ENCODE results near the gene COBL. TPM values are rescaled to one million over a fixed set of nuclear protein-coding genes. Genes with fewer than 3 reads are reported as not detected.

The COBL gene
- total and polyA plus RNA-seq, 2 of the 4 experiments (the other 2 are of a cell fraction): under 0.01 TPM; not detected in 1

GRCh38 chr7:51318001-51318400 lies 1.4 kb upstream of the COBL start:
- no peak overlapping the region for H3K18ac ChIP-seq (ENCODE audit: low read depth, low read length)
- ATAC-seq (ENCODE audit: low read depth) (no peak), DNase-seq (no peak)
- TF ChIP-seq BHLHE40 (IDR thresholded peaks at IDR 0.05; ENCODE audit: low read depth, low read length) (no peak), CEBPB (IDR thresholded peaks at IDR 0.05; ENCODE audit: low read depth, low read length) (no peak), USF2 (IDR thresholded peaks at IDR 0.05; ENCODE audit: low read depth, low read length) (no peak), CTCF (conservative IDR thresholded peaks at IDR 0.05; ENCODE audit: low read depth, low read length) (no peak), SMC3 (IDR thresholded peaks at IDR 0.05; ENCODE audit: low read depth, low read length) (no peak), ELK1 (IDR thresholded peaks at IDR 0.05; ENCODE audit: borderline replicate concordance, low read depth, low read length) (no peak), FOS (IDR thresholded peaks at IDR 0.05; ENCODE audit: low read depth, low read length) (no peak), MXI1 (IDR thresholded peaks at IDR 0.05; ENCODE audit: borderline replicate concordance, low read depth, low read length) (no peak), MAFK (IDR thresholded peaks at IDR 0.05; ENCODE audit: low read depth, low read length) (no peak), MAZ (IDR thresholded peaks at IDR 0.05; ENCODE audit: borderline replicate concordance, low read depth, low read length) (no peak), POLR2A (IDR thresholded peaks at IDR 0.05; ENCODE audit: low read depth, low read length) (no peak), RFX5 (IDR thresholded peaks at IDR 0.05; ENCODE audit: low read depth, low read length) (no peak)
- no peaks in the 10 kb centered on the region for H3K36me3 ChIP-seq (ENCODE audit: control insufficient read depth, insufficient read depth, low read length)
- ChIA-PET POLR2A (ENCODE audit: unreplicated experiment) (no interaction called here), CTCF (interaction anchor here (1.0 kb wide), 1 partner anchor 112 kb away, joined by 3 read pairs; no protein-coding TSS in a partner anchor)
- H3K4ac ChIP-seq (ENCODE audit: low read depth, low read length): no peak overlapping the region
- BruUV-seq (replicated peaks): no TSS peak
- no peak overlapping the region for H2BK120ac ChIP-seq (ENCODE audit: low read depth, low read length)
- H3K27ac ChIP-seq (ENCODE audit: insufficient read depth, low read length): no peak overlapping the region
- H2BK20ac ChIP-seq (ENCODE audit: low read depth, low read length): no peak overlapping the region
- no peaks in the 10 kb centered on the region for H4K20me1 ChIP-seq (ENCODE audit: insufficient read depth, low read length)
- H3K23ac ChIP-seq (ENCODE audit: low read depth, low read length): no peak overlapping the region
- no peak overlapping the region for H3K9ac ChIP-seq (ENCODE audit: low read depth, low read length)
- no peak overlapping the region for H2AFZ ChIP-seq (replicated peaks; ENCODE audit: low read length, poor library complexity)
- H2BK5ac ChIP-seq (ENCODE audit: low read depth, low read length, poor library complexity, severe bottlenecking): no peak overlapping the region
- H3K56ac ChIP-seq (ENCODE audit: extremely low read depth, insufficient read depth, low read length): no peak overlapping the region
- H2BK15ac ChIP-seq (ENCODE audit: low read depth, low read length): no peak overlapping the region
- no peaks in the 10 kb centered on the region for H3K4me1 ChIP-seq (ENCODE audit: control insufficient read depth, insufficient read depth, low read length)
- H3K14ac ChIP-seq (replicated peaks; ENCODE audit: low read depth, low read length): no peak overlapping the region
- H3K9me1 ChIP-seq (ENCODE audit: insufficient read depth, low read length): no peaks in the 10 kb centered on the region
- intact Hi-C loops (cut with micrococcal nuclease) (no loop called here), dilution Hi-C loops (cut with HindIII; ENCODE audit: low sequenced_read_pairs, unreplicated experiment) (no loop called here), in situ Hi-C loops (cut with MboI; ENCODE audit: low sequenced_read_pairs) (no loop called here)
- H3K79me1 ChIP-seq (ENCODE audit: low read depth in 1 of 2, low read length in 2 of 2): no peaks in the 10 kb centered on the region
- H4K91ac ChIP-seq (ENCODE audit: insufficient read depth, low read depth, low read length): no peak overlapping the region
- H3K4me3 ChIP-seq (ENCODE audit: insufficient read depth, low read depth, low read length): no peak overlapping the region
- no peaks in the 10 kb centered on the region for H3K9me3 ChIP-seq (ENCODE audit: control insufficient read depth, insufficient read depth, low read length)
- no peak overlapping the region for H4K5ac ChIP-seq (ENCODE audit: low read depth, low read length)
- 60% methylated on average over 1 of the region's 9 CpGs; no CpG with 5 or more reads in 1 of the 2 experiments for WGBS, 2 experiments (ENCODE audit: extremely low coverage in 2 of 2, insufficient read length in 1 of 2)
- H3K4me2 ChIP-seq (ENCODE audit: low read depth, low read length): no peak overlapping the region
- H4K8ac ChIP-seq (ENCODE audit: low read depth in 2 of 2, low read length in 2 of 2): no peak overlapping the region
- peaks cover 18% of the 10 kb centered on the region for H3K27me3 ChIP-seq (ENCODE audit: control insufficient read depth, insufficient read depth, low read length)
- no peak overlapping the region for H2AK9ac ChIP-seq (replicated peaks; ENCODE audit: low read depth, low read length, poor library complexity)
- H2AK5ac ChIP-seq (ENCODE audit: low read depth, low read length): no peak overlapping the region

All from IMR-90 (cell line).